H1 (cell line): Measurements from ENCODE around the gene IFT43. TPM values are rescaled to one million over a fixed set of nuclear protein-coding genes. Genes with fewer than 3 reads are reported as not detected.

Source experiments
- CHD7 ChIP-seq: fragments of 300-600 bp; sonication (generic); IDR thresholded peaks from 2 replicates; pipeline ENCODE4 v1.7.1; 2012; ENCODE audit warnings: low read length, moderate library complexity, mild to moderate bottlenecking, inconsistent platforms; ENCODE audit not compliant: insufficient replicate concordance
- CTCF ChIP-seq, 3 experiments: IDR thresholded peaks; 1 replicate in 2 of 3; 2 replicates in 1 of 3; pipeline versions ENCODE4 v1.5.1 to v1.6.1; 2011; ENCODE audit warnings: low read length in 3 of 3, mild to moderate bottlenecking in 3 of 3, inconsistent platforms in 2 of 3, low read depth in 1 of 3, moderate library complexity in 1 of 3; ENCODE audit not compliant: insufficient read depth in 1 of 3; ENCODE audit errors: control extremely low read depth in 1 of 3
- polyA plus RNA-seq, 7 experiments: library from polyadenylated mRNA; depleted of rRNA in 3 of 7; stranded (reverse) in 5 of 7; unstranded in 2 of 7; fragments of >200 nt in 5 of 7; fragments of 200-250 nt in 2 of 7; gene quantifications; 1 replicate in 5 of 7; 2 replicates in 1 of 7; 4 replicates in 1 of 7; pipeline versions ENCODE4 v1.2.1 to v1.2.3, GENCODE V29; 2011 to 2013; ENCODE audit warnings: missing spikeins in 2 of 7, mixed read lengths in 2 of 7
- total RNA-seq: library from RNA; stranded (reverse); fragmentation: NEBNext Ultra II Directional; extraction: Animal tissue kit (Norgen Biotek cat#: 25700); gene quantifications from 2 replicates; pipeline ENCODE4 v1.2.1, GENCODE V29; 2021

The IFT43 gene
- total and polyA plus RNA-seq, 2 of the 8 experiments (the other 6 are each of a cell fraction or from before 2014, with no cell fraction given), result 17.0 to 20.8 TPM

- TF ChIP-seq CHD7 (no peak), CTCF (IDR thresholded peaks at IDR 0.05; ENCODE audit: control extremely low read depth in 1 of 3, insufficient read depth in 1 of 3, low read depth in 1 of 3, low read length in 3 of 3) (no peak)
Measured at GRCh38 chr14:75987201-75987970, 1.8 kb downstream of the IFT43 start (continued).
